PFSK-1 (cell line): Measurements from ENCODE around the gene CDIPT.

Source experiments
- POLR2AphosphoS5 ChIP-seq: IDR thresholded peaks from 2 replicates; pipeline ENCODE4 v1.6.1; 2012; ENCODE audit warnings: low read depth, mild to moderate bottlenecking, control low read depth, low read length, moderate library complexity
- REST ChIP-seq, 2 experiments: IDR thresholded peaks; 2 replicates each; pipeline versions ENCODE4 v1.6.1 to v1.8.0; 2011 to 2012; ENCODE audit warnings: low read depth in 2 of 2, low read length in 2 of 2, control low read depth in 1 of 2, inconsistent platforms in 1 of 2, mild to moderate bottlenecking in 1 of 2, moderate library complexity in 1 of 2; ENCODE audit not compliant: insufficient read depth in 1 of 2

DNA sequence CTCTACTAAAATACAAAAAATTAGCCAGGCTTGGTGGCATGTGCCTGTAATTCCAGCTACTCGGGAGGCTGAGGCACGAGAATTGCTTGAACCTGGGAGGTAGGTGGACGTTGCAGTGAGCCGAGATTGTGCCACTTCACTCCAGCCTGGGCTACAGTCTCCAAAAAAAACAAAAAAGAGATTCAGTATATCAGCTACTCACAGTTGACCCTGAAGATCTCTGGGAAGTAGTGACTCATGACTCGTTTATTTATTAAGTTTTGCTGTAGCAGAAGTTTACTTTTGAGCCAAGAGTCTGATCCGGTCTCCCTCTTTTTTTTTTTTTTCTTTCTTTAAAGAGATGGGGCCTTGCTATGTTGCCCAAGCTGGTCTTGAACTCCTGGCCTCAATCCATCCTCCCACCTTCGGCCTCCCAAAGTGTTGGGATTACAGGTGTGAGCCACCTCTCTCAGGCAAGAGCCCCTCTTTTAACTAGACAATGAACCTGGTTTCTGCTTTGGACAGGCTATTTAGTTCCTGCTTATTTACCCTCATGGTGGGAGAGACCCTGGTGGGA lies 38.4 kb downstream of the CDIPT start:
- TF ChIP-seq REST (IDR thresholded peaks at IDR 0.05; ENCODE audit: insufficient read depth in 1 of 2, low read depth in 2 of 2, low read length in 2 of 2) (no peak), POLR2AphosphoS5 (no peak)
